ENCODE results near the gene TMEM14C. TPM values are rescaled to one million over a fixed set of nuclear protein-coding genes. Genes with fewer than 3 reads are reported as not detected.
"Not testable (repeated sequence)": the region's sequence is repeated elsewhere in the genome, so short reads cannot be mapped to it uniquely, and the experiment has no call there.

The TMEM14C gene
- total and polyA plus RNA-seq, 8 donors, result 1.4 to 139 (median 96.1) TPM

GRCh38 chr6:10719296-10719963, 3.4 kb upstream of the TMEM14C start:
- H3K36me3 ChIP-seq, result no peaks in the 10 kb centered on the region
- H3K4me1 ChIP-seq, result peaks cover 9 to 29% (median 25%) of the 10 kb centered on the region in 4 donors
- TF ChIP-seq POLR2A (IDR thresholded peaks at IDR 0.05), result no peak
- no peak for TF ChIP-seq CTCF (IDR thresholded peaks at IDR 0.05)
- TF ChIP-seq POLR2AphosphoS5 (IDR thresholded peaks at IDR 0.05), result no peak
- no peak for TF ChIP-seq EP300 (IDR thresholded peaks at IDR 0.05)
- WGBS, 5 donors, result 66 to 79% (median 70%) methylated on average over 8 of the region's 8 CpGs
- intact Hi-C loops (cut with DNase I; ENCODE audit: low total_unique reads), result no loop called here
- H3K27me3 ChIP-seq, result no peaks in the 10 kb centered on the region
- peaks cover 0 to 7% (median 0%) of the 10 kb centered on the region in 4 donors for H3K9me3 ChIP-seq
- peak overlapping the region; percentile 52 to 67 (median 54) for H3K4me3 ChIP-seq
- DNase-seq, result peak in 1 of 2 donors; percentile 45
- H3K27ac ChIP-seq, result peak overlapping the region in 3 of 5 donors; percentile 85 to 88 (median 87)

GRCh38 chr6:10719964-10720264, 3.0 kb upstream of the TMEM14C start:
- WGBS, 5 donors, result 31 to 57% (median 45%) methylated on average over 4 to 21 of the region's 21 CpGs
- DNase-seq, result peak in 1 of 2 donors; percentile 63
- intact Hi-C loops (cut with DNase I; ENCODE audit: low total_unique reads), result no loop called here

GRCh38 chr6:10720265-10720959, 2.5 kb upstream of the TMEM14C start:
- Histone ChIP-seq H3K4me3 (peak overlapping the region; percentile 52 to 67 (median 54)), H3K9me3 (peaks cover 0 to 7% (median 0%) of the 10 kb centered on the region in 4 donors), H3K27me3 (no peaks in the 10 kb centered on the region), H3K4me1 (peaks cover 14 to 39% (median 34%) of the 10 kb centered on the region in 4 donors), H3K36me3 (peaks cover 0 to 6% (median 2%) of the 10 kb centered on the region in 4 donors), H3K27ac (peak overlapping the region; percentile 83 to 88 (median 85))
- peak; percentile 36 to 71 for DNase-seq
- intact Hi-C loops (cut with DNase I; ENCODE audit: low total_unique reads), result no loop called here
- WGBS, 5 donors, result 22 to 48% (median 41%) methylated on average over 22 to 49 of the region's 49 CpGs
- no peak for TF ChIP-seq CTCF (IDR thresholded peaks at IDR 0.05)
- TF ChIP-seq POLR2AphosphoS5 (IDR thresholded peaks at IDR 0.05), result peak in 1 of 3 donors; percentile 32

More at GRCh38 chr6:10719964-10720264, 3.0 kb upstream of the TMEM14C start:
- H3K27me3 ChIP-seq, result no peaks in the 10 kb centered on the region
- no peak for TF ChIP-seq POLR2A (IDR thresholded peaks at IDR 0.05)
- TF ChIP-seq EP300 (IDR thresholded peaks at IDR 0.05), result no peak
- TF ChIP-seq CTCF (IDR thresholded peaks at IDR 0.05), result no peak
- TF ChIP-seq POLR2AphosphoS5 (IDR thresholded peaks at IDR 0.05), result no peak
- peak overlapping the region; percentile 52 to 67 (median 54) for H3K4me3 ChIP-seq
- H3K9me3 ChIP-seq, result peaks cover 0 to 7% (median 0%) of the 10 kb centered on the region in 4 donors
- H3K27ac ChIP-seq, result peak overlapping the region; percentile 83 to 88 (median 85)
- peaks cover 0 to under 1% (median 0%) of the 10 kb centered on the region in 4 donors for H3K36me3 ChIP-seq
- H3K4me1 ChIP-seq, result peaks cover 13 to 34% (median 29%) of the 10 kb centered on the region in 4 donors

GRCh38 chr6:10720960-10721849, 1.7 kb upstream of the TMEM14C start:
- Histone ChIP-seq H3K36me3 (peaks cover 6 to 14% (median 10%) of the 10 kb centered on the region in 4 donors), H3K4me3 (peak overlapping the region; percentile 52 to 67 (median 54)), H3K4me1 (peaks cover 14 to 46% (median 41%) of the 10 kb centered on the region in 4 donors), H3K27ac (peak overlapping the region; percentile 83 to 90 (median 85))
- DNase-seq; H3K27me3 ChIP-seq; intact Hi-C loops (cut with DNase I; ENCODE audit: low total_unique reads); H3K9me3 ChIP-seq: not testable (repeated sequence)
- 69 to 79% (median 74%) methylated on average over 16 to 17 of the region's 17 CpGs for WGBS, 5 donors

All from stomach (tissue), 9 donors.